H1 (cell line): Measurements from ENCODE around the gene PRSS3. TPM values are rescaled to one million over a fixed set of nuclear protein-coding genes. Genes with fewer than 3 reads are reported as not detected.

Experiments
- CTCF ChIA-PET: fragments of 300-600 bp; sonication (Branson Sonifier 250); formaldehyde crosslinking; loops from one replicate; lab custom pipeline; 2021; ENCODE audit not compliant: partially characterized antibody; lab: Charles Lee
- POLR2A ChIA-PET: fragments of 300-600 bp; sonication (Branson Sonifier 250); formaldehyde crosslinking; loops from one replicate; lab custom pipeline; 2021; ENCODE audit warnings: inconsistent platforms; ENCODE audit not compliant: partially characterized antibody; lab: Charles Lee
- DNase-seq, 2 experiments: peaks; one replicate each; pipeline versions ENCODE4 v3.0.0 to v3.0.0-alpha.2; 2010 to 2022; ENCODE audit warnings: low spot score in 2 of 2, low read depth in 1 of 2, mixed read lengths in 1 of 2
- FAIRE-seq: peaks from 2 replicates; lab custom pipeline; 2011; peaks lifted over from hg19 to GRCh38; lab: Jason Lieb, UNC
- H2AFZ ChIP-seq: 2 replicates; pipeline ENCODE4 v1.8.1; 2012; ENCODE audit warnings: low read length, inconsistent platforms
- H2AK5ac ChIP-seq: 2 replicates; pipeline ENCODE4 v1.6.1; 2013; ENCODE audit warnings: low read depth, low read length
- H2BK120ac ChIP-seq: replicated peaks from 2 replicates; pipeline ENCODE3; 2013; ENCODE audit warnings: low read depth, low read length, inconsistent platforms
- H2BK12ac ChIP-seq: 2 replicates; pipeline ENCODE4 v1.6.1; 2013; ENCODE audit warnings: low read depth, low read length
- H2BK15ac ChIP-seq: 2 replicates; pipeline ENCODE4 v1.6.1; 2013; ENCODE audit warnings: low read length
- H2BK20ac ChIP-seq: 2 replicates; pipeline ENCODE4 v1.6.1; 2013; ENCODE audit warnings: low read length
- H2BK5ac ChIP-seq: 2 replicates; pipeline ENCODE4 v1.6.1; 2013; ENCODE audit warnings: low read depth, low read length
- H3K14ac ChIP-seq: 2 replicates; pipeline ENCODE4 v1.6.1; 2013; ENCODE audit warnings: inconsistent platforms; ENCODE audit not compliant: insufficient read length
- H3K18ac ChIP-seq: 2 replicates; pipeline ENCODE4 v1.6.1; 2013; ENCODE audit warnings: low read length; ENCODE audit errors: extremely low read depth
- H3K23ac ChIP-seq: 2 replicates; pipeline ENCODE4 v1.6.1; 2013; ENCODE audit warnings: inconsistent platforms; ENCODE audit not compliant: insufficient read length
- H3K23me2 ChIP-seq: 2 replicates; pipeline ENCODE4 v1.6.1; 2013; ENCODE audit warnings: low read depth, low read length
- H3K27ac ChIP-seq: 2 replicates; pipeline ENCODE4 v1.6.1; 2011; ENCODE audit warnings: low read depth, low read length, inconsistent platforms
- H3K27me3 ChIP-seq, 4 experiments: replicated peaks in 1 of 4; 1 replicate in 1 of 4; 2 replicates in 3 of 4; pipeline versions ENCODE4 v1.6.1 to v1.8.1; 2011 to 2013; ENCODE audit warnings: low read length in 3 of 4, mild to moderate bottlenecking in 3 of 4, inconsistent platforms in 2 of 4, mixed read lengths in 2 of 4, moderate library complexity in 1 of 4; ENCODE audit not compliant: control insufficient read depth in 3 of 4, insufficient read depth in 3 of 4; ENCODE audit errors: extremely low read depth in 1 of 4
- H3K36me3 ChIP-seq, 4 experiments: 2 replicates each; pipeline versions ENCODE4 v1.6.1 to v1.8.1; 2011 to 2013; ENCODE audit warnings: mild to moderate bottlenecking in 4 of 4, low read length in 3 of 4, moderate library complexity in 2 of 4, control low read depth in 1 of 4, inconsistent platforms in 1 of 4; ENCODE audit not compliant: insufficient read depth in 4 of 4, control insufficient read depth in 2 of 4
- H3K4ac ChIP-seq: replicated peaks from 2 replicates; pipeline ENCODE3; 2013; ENCODE audit warnings: low read length, low read depth, mixed read lengths, inconsistent platforms; ENCODE audit not compliant: insufficient read length
- H3K4me1 ChIP-seq, 4 experiments: replicated peaks in 1 of 4; 1 replicate in 1 of 4; 2 replicates in 3 of 4; pipeline versions ENCODE4 v1.6.1 to v1.8.1; 2011 to 2013; ENCODE audit warnings: low read length in 3 of 4, inconsistent platforms in 2 of 4, mixed read lengths in 1 of 4; ENCODE audit not compliant: insufficient read depth in 4 of 4, control insufficient read depth in 3 of 4
- H3K4me2 ChIP-seq, 2 experiments: 2 replicates each; pipeline versions ENCODE4 v1.6.1 to v1.8.1; 2011 to 2013; ENCODE audit warnings: low read depth in 2 of 2, low read length in 2 of 2, control low read depth in 1 of 2, inconsistent platforms in 1 of 2, mild to moderate bottlenecking in 1 of 2; ENCODE audit not compliant: insufficient read depth in 1 of 2
- H3K4me3 ChIP-seq, 4 experiments: fragments of 200-600, 300-600 bp in 1 of 4; sonication (generic), shearing (Covaris generic), sonication (Bioruptor Twin) in 1 of 4; 2 replicates each; pipeline versions ENCODE4 v1.5.1 to v1.8.1; 2011 to 2016; ENCODE audit warnings: low read length in 4 of 4, low read depth in 3 of 4, control low read depth in 2 of 4, inconsistent platforms in 2 of 4, mild to moderate bottlenecking in 2 of 4, mixed read lengths in 1 of 4, moderate library complexity in 1 of 4; ENCODE audit not compliant: insufficient read depth in 2 of 4; ENCODE audit errors: extremely low read depth in 1 of 4
- H3K56ac ChIP-seq: replicated peaks from 2 replicates; pipeline ENCODE3; 2013; ENCODE audit warnings: low read depth, mild to moderate bottlenecking, mixed read lengths, low read length, inconsistent platforms; ENCODE audit not compliant: insufficient read length
- H3K79me1 ChIP-seq: 2 replicates; pipeline ENCODE4 v1.6.1; 2013; ENCODE audit warnings: low read depth, low read length, control low read depth
- H3K79me2 ChIP-seq, 2 experiments: 2 replicates each; pipeline versions ENCODE4 v1.6.1 to v1.8.1; 2012 to 2013; ENCODE audit warnings: low read length in 2 of 2, mild to moderate bottlenecking in 2 of 2, inconsistent platforms in 1 of 2; ENCODE audit not compliant: insufficient read depth in 2 of 2, control insufficient read depth in 1 of 2
- H3K9ac ChIP-seq, 4 experiments: replicated peaks in 1 of 4; 1 replicate in 1 of 4; 2 replicates in 3 of 4; pipeline versions ENCODE4 v1.6.1 to v1.8.1; 2011 to 2013; ENCODE audit warnings: low read depth in 3 of 4, low read length in 3 of 4, control low read depth in 2 of 4, mild to moderate bottlenecking in 2 of 4, moderate library complexity in 2 of 4, inconsistent platforms in 1 of 4; ENCODE audit errors: extremely low read depth in 1 of 4
- H3K9me3 ChIP-seq, 2 experiments: 2 replicates each; pipeline versions ENCODE4 v1.6.1 to v1.8.1; 2012 to 2013; ENCODE audit warnings: mild to moderate bottlenecking in 2 of 2, moderate library complexity in 2 of 2, control low read depth in 1 of 2, inconsistent platforms in 1 of 2, low read depth in 1 of 2, low read length in 1 of 2, mixed read lengths in 1 of 2; ENCODE audit not compliant: insufficient read depth in 2 of 2
- H4K20me1 ChIP-seq, 2 experiments: replicated peaks in 1 of 2; 2 replicates each; pipeline versions ENCODE3 to v1.8.1; 2011 to 2013; ENCODE audit warnings: inconsistent platforms in 2 of 2, low read length in 2 of 2, mild to moderate bottlenecking in 1 of 2; ENCODE audit not compliant: insufficient read depth in 2 of 2, control insufficient read depth in 1 of 2
- H4K5ac ChIP-seq: 2 replicates; pipeline ENCODE4 v1.6.1; 2013; ENCODE audit warnings: low read length, low read depth, mixed read lengths, inconsistent platforms; ENCODE audit not compliant: insufficient read length
- H4K8ac ChIP-seq: 2 replicates; pipeline ENCODE4 v1.8.0; 2013; ENCODE audit warnings: mild to moderate bottlenecking, moderate library complexity, low read length, inconsistent platforms; ENCODE audit not compliant: insufficient read depth; ENCODE audit errors: extremely low read depth
- H4K91ac ChIP-seq: replicated peaks from 2 replicates; pipeline ENCODE3; 2013; ENCODE audit warnings: low read length, mixed read lengths, inconsistent platforms; ENCODE audit not compliant: insufficient read length
- CREB1 ChIP-seq: IDR thresholded peaks from 2 replicates; pipeline ENCODE4 v1.6.1; 2012; ENCODE audit warnings: inconsistent platforms
- MAX ChIP-seq: IDR thresholded peaks from 2 replicates; pipeline ENCODE4 v1.6.1; 2012; ENCODE audit warnings: inconsistent platforms
- POLR2A ChIP-seq, 2 experiments: IDR thresholded peaks; 1 replicate in 1 of 2; 2 replicates in 1 of 2; pipeline ENCODE4 v1.6.1; 2011; ENCODE audit warnings: low read depth in 2 of 2, low read length in 2 of 2, mild to moderate bottlenecking in 2 of 2; ENCODE audit errors: control extremely low read depth in 1 of 2
- TBP ChIP-seq: IDR thresholded peaks from 2 replicates; pipeline ENCODE4 v1.6.1; 2011; ENCODE audit warnings: low read depth, low read length, improper control_type of control experiment
- TEAD4 ChIP-seq: IDR thresholded peaks from 2 replicates; pipeline ENCODE4 v1.6.1; 2012; ENCODE audit warnings: low read depth, low read length, inconsistent platforms, mixed read lengths
- whole genome bisulfite sequencing, 2 experiments: shearing (Covaris generic) in 1 of 2; methylation state at CpG; one replicate each; pipeline versions ENCODE4 v1.1.6 to v1.1.7; 2013 to 2015; ENCODE audit warnings: low lambda C conversion rate in 2 of 2, mixed read lengths in 2 of 2, inconsistent platforms in 1 of 2, low coverage in 1 of 2, missing lambda C conversion rate in 1 of 2; ENCODE audit not compliant: insufficient replicate concordance in 2 of 2, insufficient coverage in 1 of 2, insufficient read length in 1 of 2; ENCODE audit errors: extremely low coverage in 1 of 2, missing lambda C conversion rate in 1 of 2; 5-methylcytosine and 5-hydroxymethylcytosine counted together
- polyA plus RNA-seq, 7 experiments: library from polyadenylated mRNA; depleted of rRNA in 3 of 7; stranded (reverse) in 5 of 7; unstranded in 2 of 7; fragments of >200 nt in 5 of 7; fragments of 200-250 nt in 2 of 7; gene quantifications; 1 replicate in 5 of 7; 2 replicates in 1 of 7; 4 replicates in 1 of 7; pipeline versions ENCODE4 v1.2.1 to v1.2.3, GENCODE V29; 2011 to 2013; ENCODE audit warnings: missing spikeins in 2 of 7, mixed read lengths in 2 of 7
- total RNA-seq: library from RNA; stranded (reverse); fragmentation: NEBNext Ultra II Directional; extraction: Animal tissue kit (Norgen Biotek cat#: 25700); gene quantifications from 2 replicates; pipeline ENCODE4 v1.2.1, GENCODE V29; 2021

The PRSS3 gene
- total and polyA plus RNA-seq, 2 of the 8 experiments (the other 6 are each of a cell fraction or from before 2014, with no cell fraction given), result 0.12 TPM; not detected in 1

GRCh38 chr9:33799928-33800704 is 4.8 kb downstream of the PRSS3 start:
- H3K23ac ChIP-seq, result no peak overlapping the region
- no peak overlapping the region for H2BK12ac ChIP-seq
- no peak overlapping the region for H2BK120ac ChIP-seq
- H2BK5ac ChIP-seq, result no peak overlapping the region
- no peaks in the 10 kb centered on the region for H3K36me3 ChIP-seq
- POLR2A ChIA-PET, result interaction anchor here (1.8 kb wide), 1 partner anchor 16 kb away, joined by 4 read pairs; the partner anchor contains the start of gene UBE2R2
- no peak for FAIRE-seq
- TF ChIP-seq POLR2A (IDR thresholded peaks at IDR 0.05; ENCODE audit: control extremely low read depth in 1 of 2, low read depth in 2 of 2, low read length in 2 of 2), result no peak
- TF ChIP-seq TBP, result no peak
- no peak for TF ChIP-seq CREB1
- no peak for TF ChIP-seq MAX
- TF ChIP-seq TEAD4, result no peak
- TF ChIP-seq, all 59 proteins: peak for 0
- no peaks in the 10 kb centered on the region for H3K23me2 ChIP-seq
- 72% methylated on average over 9 of the region's 9 CpGs; no CpG with 5 or more reads in 1 of the 2 experiments for WGBS, 2 experiments
- no peak overlapping the region for H3K27ac ChIP-seq
- no peak for DNase-seq
- H3K9me3 ChIP-seq, result no peaks in the 10 kb centered on the region
- CTCF ChIA-PET, result interaction anchor here (2.2 to 3.7 kb wide), 2 partner anchors 12 to 13 kb away, joined by 8 to 22 read pairs; no protein-coding TSS in a partner anchor
- no peak overlapping the region for H2BK20ac ChIP-seq
- H2AFZ ChIP-seq, result no peak overlapping the region
- H3K4me2 ChIP-seq, result no peak overlapping the region
- no peak overlapping the region for H3K4me3 ChIP-seq
- H3K14ac ChIP-seq, result no peak overlapping the region
- H3K9ac ChIP-seq, result no peak overlapping the region
- no peaks in the 10 kb centered on the region for H3K79me1 ChIP-seq
- H4K20me1 ChIP-seq, result no peaks in the 10 kb centered on the region
- no peak overlapping the region for H4K5ac ChIP-seq
- H3K18ac ChIP-seq, result no peak overlapping the region
- H3K4ac ChIP-seq, result no peak overlapping the region
- no peaks in the 10 kb centered on the region for H3K79me2 ChIP-seq
- no peak overlapping the region for H2BK15ac ChIP-seq
- no peak overlapping the region for H2AK5ac ChIP-seq
- H3K27me3 ChIP-seq, result no peaks in the 10 kb centered on the region
- H3K4me1 ChIP-seq, result peaks cover 2 to 8% (median 3%) of the 10 kb centered on the region in 4 experiments; a peak in 6 of 7 replicates
- H3K56ac ChIP-seq, result no peak overlapping the region
- no peak overlapping the region for H4K91ac ChIP-seq
- H4K8ac ChIP-seq, result no peak overlapping the region
